ENCODE measurements around the gene PPIL6. TPM values are rescaled to one million over a fixed set of nuclear protein-coding genes. Genes with fewer than 3 reads are reported as not detected.

PPIL6 gene
- total RNA-seq, 2 donors from 2014 or later: 0.83 to 1.6 TPM

- Mint-ChIP-seq H3K27me3 (no peaks in the 10 kb centered on the region), H3K4me1 (peaks cover 38% of the 10 kb centered on the region), H3K27ac (peak overlapping the region; percentile 92), H3K36me3 (ENCODE audit: low read depth) (no peaks in the 10 kb centered on the region), H3K4me3 (peak overlapping the region; percentile 84)
- DNase-seq (no peak), ATAC-seq (peak; percentile 36)
- no peaks in the 10 kb centered on the region for H3K9me3 ChIP-seq (ENCODE audit: control insufficient read depth, low read length, poor library complexity, severe bottlenecking)
These were observed 9.6 kb upstream of the PPIL6 start for GRCh38 chr6:109449795-109450673.

GRCh38 chr6:109449064-109449794, 8.8 kb upstream of the PPIL6 start:
- H3K4me3 Mint-ChIP-seq: peak overlapping the region; percentile 84
- peaks cover 32% of the 10 kb centered on the region for H3K4me1 Mint-ChIP-seq
- H3K9me3 ChIP-seq (ENCODE audit: control insufficient read depth, low read length, poor library complexity, severe bottlenecking): no peaks in the 10 kb centered on the region
- H3K27me3 Mint-ChIP-seq: no peaks in the 10 kb centered on the region
- no peaks in the 10 kb centered on the region for H3K36me3 Mint-ChIP-seq (ENCODE audit: low read depth)
- ATAC-seq: no peak
- peak overlapping the region; percentile 92 for H3K27ac Mint-ChIP-seq
- no peak for DNase-seq

DNA sequence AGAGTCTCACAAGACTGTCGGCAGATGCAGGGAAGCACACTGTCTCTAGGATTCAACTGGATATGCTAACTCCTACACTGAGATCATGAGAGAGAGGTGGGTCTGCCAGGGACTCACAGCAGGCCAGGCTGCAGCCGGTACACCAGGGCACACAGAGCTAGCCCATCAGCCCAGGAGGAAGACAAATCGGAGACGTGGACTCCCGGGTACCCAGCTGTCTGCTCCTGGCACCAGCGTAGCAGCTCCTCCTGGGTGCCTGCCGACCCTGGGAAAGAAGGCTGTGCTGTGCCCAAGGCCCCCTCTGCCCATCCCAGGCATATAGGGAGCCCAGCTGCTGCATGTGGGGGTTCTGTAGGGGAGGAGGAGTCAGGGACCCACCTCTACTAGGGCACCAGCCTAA, 8.2 kb upstream of the PPIL6 start:
- H3K4me3 Mint-ChIP-seq: no peak overlapping the region
- ATAC-seq: no peak
- no peaks in the 10 kb centered on the region for H3K36me3 Mint-ChIP-seq (ENCODE audit: low read depth)
- H3K27me3 Mint-ChIP-seq: no peaks in the 10 kb centered on the region
- DNase-seq: no peak
- no peaks in the 10 kb centered on the region for H3K9me3 ChIP-seq (ENCODE audit: control insufficient read depth, low read length, poor library complexity, severe bottlenecking)
- peak overlapping the region; percentile 92 for H3K27ac Mint-ChIP-seq
- peaks cover 30% of the 10 kb centered on the region for H3K4me1 Mint-ChIP-seq

- peak overlapping the region; percentile 92 for H3K27ac Mint-ChIP-seq
- H3K9me3 ChIP-seq (ENCODE audit: control insufficient read depth, low read length, poor library complexity, severe bottlenecking): no peaks in the 10 kb centered on the region
- H3K4me3 Mint-ChIP-seq: no peak overlapping the region
- ATAC-seq: peak; percentile 19
- no peaks in the 10 kb centered on the region for H3K27me3 Mint-ChIP-seq
- no peak for DNase-seq
- H3K4me1 Mint-ChIP-seq: peaks cover 33% of the 10 kb centered on the region
- H3K36me3 Mint-ChIP-seq (ENCODE audit: low read depth): no peaks in the 10 kb centered on the region
These were observed 7.6 kb upstream of the PPIL6 start for GRCh38 chr6:109447878-109448555.

GRCh38 chr6:109447087-109447486, 6.7 kb upstream of the PPIL6 start:
- Mint-ChIP-seq H3K36me3 (ENCODE audit: low read depth) (no peaks in the 10 kb centered on the region), H3K27ac (peak overlapping the region; percentile 92), H3K4me3 (no peak overlapping the region), H3K27me3 (no peaks in the 10 kb centered on the region), H3K4me1 (peaks cover 41% of the 10 kb centered on the region)
- no peaks in the 10 kb centered on the region for H3K9me3 ChIP-seq (ENCODE audit: control insufficient read depth, low read length, poor library complexity, severe bottlenecking)
- DNase-seq: no peak
- no peak for ATAC-seq

DNA sequence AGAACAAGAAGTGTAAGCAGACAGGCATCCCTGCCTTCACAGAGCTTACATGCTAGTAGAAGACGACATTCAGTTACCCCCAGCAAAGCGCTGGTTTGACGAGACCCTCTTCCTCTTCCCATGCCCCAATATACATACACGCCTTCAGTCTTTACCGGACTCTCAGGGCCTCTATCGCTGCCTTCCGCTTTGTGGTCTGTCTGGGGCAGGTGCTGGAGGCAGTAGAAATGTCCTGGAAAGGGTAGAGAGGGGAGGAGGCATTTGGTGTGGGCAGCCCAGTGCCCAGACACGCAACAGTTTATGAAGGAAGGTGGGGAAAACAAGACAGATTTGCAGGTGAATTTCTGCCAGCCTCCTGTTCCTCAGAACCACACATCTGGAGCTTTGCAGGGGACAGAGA, 6.1 kb upstream of the PPIL6 start:
- Mint-ChIP-seq H3K4me3 (peak overlapping the region; percentile 45), H3K4me1 (peaks cover 42% of the 10 kb centered on the region), H3K27ac (no peak overlapping the region), H3K27me3 (no peaks in the 10 kb centered on the region), H3K36me3 (ENCODE audit: low read depth) (no peaks in the 10 kb centered on the region)
- H3K9me3 ChIP-seq (ENCODE audit: control insufficient read depth, low read length, poor library complexity, severe bottlenecking): no peaks in the 10 kb centered on the region
- no peak for DNase-seq
- no peak for ATAC-seq

GRCh38 chr6:109446072-109446471, 5.6 kb upstream of the PPIL6 start:
- no peaks in the 10 kb centered on the region for H3K27me3 Mint-ChIP-seq
- peak overlapping the region; percentile 68 for H3K27ac Mint-ChIP-seq
- no peaks in the 10 kb centered on the region for H3K9me3 ChIP-seq (ENCODE audit: control insufficient read depth, low read length, poor library complexity, severe bottlenecking)
- peak overlapping the region; percentile 5 for H3K4me3 Mint-ChIP-seq
- DNase-seq: no peak
- ATAC-seq: no peak
- H3K36me3 Mint-ChIP-seq (ENCODE audit: low read depth): no peaks in the 10 kb centered on the region
- H3K4me1 Mint-ChIP-seq: peaks cover 46% of the 10 kb centered on the region

- no peaks in the 10 kb centered on the region for H3K27me3 Mint-ChIP-seq
- peak overlapping the region; percentile 68 for H3K27ac Mint-ChIP-seq
- H3K36me3 Mint-ChIP-seq (ENCODE audit: low read depth): no peaks in the 10 kb centered on the region
- DNase-seq: no peak
- H3K9me3 ChIP-seq (ENCODE audit: control insufficient read depth, low read length, poor library complexity, severe bottlenecking): no peaks in the 10 kb centered on the region
- peak overlapping the region; percentile 5 for H3K4me3 Mint-ChIP-seq
- ATAC-seq: no peak
- H3K4me1 Mint-ChIP-seq: peaks cover 44% of the 10 kb centered on the region
These were observed 5.0 kb upstream of the PPIL6 start for GRCh38 chr6:109445382-109445781.

DNA sequence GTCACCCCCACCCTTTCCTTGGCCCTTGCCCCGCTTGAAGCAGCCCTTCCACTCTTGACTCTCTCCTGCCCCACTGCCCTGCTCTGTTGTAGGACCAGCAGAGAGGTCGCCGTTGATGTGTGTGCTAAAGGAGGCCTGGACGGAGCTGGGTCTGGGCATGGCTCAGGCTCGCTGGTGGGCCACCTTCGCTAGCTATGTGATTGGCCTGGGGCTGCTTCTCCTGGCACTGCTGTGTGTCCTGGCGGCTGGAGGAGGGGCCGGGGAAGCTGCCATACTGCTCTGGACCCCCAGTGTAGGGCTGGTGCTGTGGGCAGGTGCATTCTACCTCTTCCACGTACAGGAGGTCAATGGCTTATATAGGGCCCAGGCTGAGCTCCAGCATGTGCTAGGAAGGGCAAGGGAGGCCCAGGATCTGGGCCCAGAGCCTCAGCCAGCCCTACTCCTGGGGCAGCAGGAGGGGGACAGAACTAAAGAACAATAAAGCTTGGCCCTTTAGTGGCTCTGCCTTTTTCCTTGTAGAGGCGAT, 3.1 kb upstream of the PPIL6 start:
- H3K4me1 Mint-ChIP-seq: peaks cover 35% of the 10 kb centered on the region
- ATAC-seq (no peak), DNase-seq (no peak)
- H3K27me3 Mint-ChIP-seq: no peaks in the 10 kb centered on the region
- no peaks in the 10 kb centered on the region for H3K36me3 Mint-ChIP-seq (ENCODE audit: low read depth)
- peak overlapping the region; percentile 9 for H3K4me3 Mint-ChIP-seq
- peak overlapping the region; percentile 94 for H3K27ac Mint-ChIP-seq
- H3K9me3 ChIP-seq (ENCODE audit: control insufficient read depth, low read length, poor library complexity, severe bottlenecking): no peaks in the 10 kb centered on the region

DNA sequence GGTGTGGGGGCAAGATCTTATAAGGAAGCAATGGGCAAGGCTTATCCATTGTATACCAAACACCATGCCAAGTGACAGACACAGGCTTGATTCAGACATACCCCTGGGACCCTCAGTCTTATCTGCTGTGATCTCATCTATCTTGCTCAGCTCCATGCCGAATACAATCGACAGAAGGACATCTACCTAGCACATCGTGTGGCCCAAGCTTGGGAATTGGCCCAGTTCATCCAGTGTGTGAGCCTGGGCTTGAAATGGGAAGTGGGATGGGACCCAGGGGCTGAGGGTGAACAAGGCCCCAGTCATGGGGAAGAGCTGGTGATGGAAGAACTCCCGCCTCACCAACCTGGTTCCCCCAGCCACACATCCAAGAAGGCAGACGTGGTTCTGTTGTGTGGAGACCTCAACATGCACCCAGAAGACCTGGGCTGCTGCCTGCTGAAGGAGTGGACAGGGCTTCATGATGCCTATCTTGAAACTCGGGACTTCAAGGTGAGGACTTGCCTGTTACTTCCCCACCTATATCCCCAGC, 2.0 kb upstream of the PPIL6 start:
- peak overlapping the region; percentile 94 for H3K27ac Mint-ChIP-seq
- no peaks in the 10 kb centered on the region for H3K36me3 Mint-ChIP-seq (ENCODE audit: low read depth)
- peak overlapping the region; percentile 95 for H3K4me3 Mint-ChIP-seq
- peaks cover 29% of the 10 kb centered on the region for H3K4me1 Mint-ChIP-seq
- H3K9me3 ChIP-seq (ENCODE audit: control insufficient read depth, low read length, poor library complexity, severe bottlenecking): no peaks in the 10 kb centered on the region
- no peaks in the 10 kb centered on the region for H3K27me3 Mint-ChIP-seq
- DNase-seq: no peak
- ATAC-seq: no peak

DNA sequence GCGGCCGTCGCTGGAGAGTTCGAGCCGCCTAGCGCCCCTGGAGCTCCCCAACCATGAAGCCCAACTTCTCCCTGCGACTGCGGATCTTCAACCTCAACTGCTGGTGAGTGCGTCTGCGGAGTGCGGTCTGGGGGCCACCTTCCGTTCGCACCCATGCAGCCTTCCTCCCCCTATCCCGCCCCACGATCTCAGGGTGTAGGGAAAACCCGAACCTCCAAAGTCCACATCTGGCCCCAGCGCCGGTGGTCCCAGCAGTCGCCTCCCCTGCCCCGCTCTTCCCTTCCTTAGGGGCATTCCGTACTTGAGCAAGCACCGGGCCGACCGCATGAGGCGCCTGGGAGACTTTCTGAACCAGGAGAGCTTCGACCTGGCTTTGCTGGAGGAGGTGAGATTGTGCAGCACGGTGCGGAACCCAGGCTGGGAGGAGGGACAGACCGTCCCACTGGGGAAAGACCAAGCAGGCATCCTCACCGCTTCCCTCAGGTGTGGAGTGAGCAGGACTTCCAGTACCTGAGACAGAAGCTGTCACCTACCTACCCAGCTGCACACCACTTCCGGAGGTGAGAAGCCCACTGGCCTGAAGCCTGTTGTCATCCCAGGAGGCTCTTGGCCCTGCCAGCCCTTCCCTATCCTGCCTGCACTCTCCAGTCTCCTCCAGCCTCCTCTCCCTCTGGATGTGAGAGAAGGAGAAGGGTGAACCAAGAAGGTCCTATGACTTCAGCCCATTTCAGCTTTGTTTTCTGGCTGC, 815 bp upstream of the PPIL6 start:
- H3K4me3 Mint-ChIP-seq: peak overlapping the region; percentile 95
- no peaks in the 10 kb centered on the region for H3K9me3 ChIP-seq (ENCODE audit: control insufficient read depth, low read length, poor library complexity, severe bottlenecking)
- peak; percentile 37 to 51 (median 40) for DNase-seq
- peaks cover 27% of the 10 kb centered on the region for H3K4me1 Mint-ChIP-seq
- ATAC-seq: peak; percentile 60
- peak overlapping the region; percentile 94 for H3K27ac Mint-ChIP-seq
- no peaks in the 10 kb centered on the region for H3K27me3 Mint-ChIP-seq
- H3K36me3 Mint-ChIP-seq (ENCODE audit: low read depth): no peaks in the 10 kb centered on the region

DNA sequence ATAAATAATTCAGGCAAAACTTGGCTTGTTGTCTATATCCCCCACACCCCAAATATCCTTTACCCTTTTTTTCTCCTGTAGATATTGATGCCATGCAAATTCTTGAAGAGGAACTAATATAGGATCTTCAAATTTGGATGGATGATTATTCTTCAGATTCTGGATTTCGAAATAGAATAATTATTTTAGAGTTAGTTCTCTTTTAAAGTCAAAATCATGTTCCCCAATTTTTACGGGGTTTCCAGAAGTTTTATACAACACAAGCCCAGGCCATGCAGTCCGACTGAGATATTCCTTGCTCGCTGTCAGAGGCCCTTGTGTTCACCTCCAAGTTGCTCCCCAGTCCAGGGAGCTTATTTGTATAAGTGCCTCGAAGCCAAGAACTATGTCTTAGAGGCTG, 4.4 kb downstream of the PPIL6 start:
- Mint-ChIP-seq H3K4me3 (no peak overlapping the region), H3K36me3 (ENCODE audit: low read depth) (no peaks in the 10 kb centered on the region), H3K27me3 (peaks cover 5% of the 10 kb centered on the region), H3K4me1 (peaks cover 2% of the 10 kb centered on the region), H3K27ac (no peak overlapping the region)
- no peaks in the 10 kb centered on the region for H3K9me3 ChIP-seq (ENCODE audit: control insufficient read depth, low read length, poor library complexity, severe bottlenecking)
- no peak for ATAC-seq
- no peak for DNase-seq

All from T-helper 17 cell (primary cell).